Liver (tissue), 9 donors: ENCODE results near the gene ZFAND3. TPM values are rescaled to one million over a fixed set of nuclear protein-coding genes. Genes with fewer than 3 reads are reported as not detected.
A peak's percentile ranks its signal among the peaks of the same experiment; 100 is the strongest.

Experiments used
- DNase-seq: peaks from one replicate; pipeline ENCODE4 v3.0.0-alpha.2; 2017; ENCODE audit warnings: low spot score
- H3K27ac ChIP-seq, 2 donors: one replicate each; pipeline ENCODE4 v1.7.0; 2013; ENCODE audit warnings: inconsistent platforms in 2 of 2, low read length in 2 of 2, control low read depth in 1 of 2, low read depth in 1 of 2, mild to moderate bottlenecking in 1 of 2
- H3K27me3 ChIP-seq, 4 donors: one replicate each; pipeline versions ENCODE4 v1.6.1 to v1.7.0; 2013; ENCODE audit warnings: low read length in 3 of 4, inconsistent platforms in 1 of 4, mild to moderate bottlenecking in 1 of 4, moderate library complexity in 1 of 4; ENCODE audit not compliant: control insufficient read depth in 4 of 4, insufficient read depth in 4 of 4
- H3K36me3 ChIP-seq, 4 donors: one replicate each; pipeline versions ENCODE4 v1.6.1 to v1.7.0; 2013; ENCODE audit warnings: low read length in 3 of 4, mild to moderate bottlenecking in 3 of 4, low read depth in 1 of 4, moderate library complexity in 1 of 4; ENCODE audit not compliant: control insufficient read depth in 4 of 4, insufficient read depth in 3 of 4
- H3K4me1 ChIP-seq, 4 donors: one replicate each; pipeline versions ENCODE4 v1.6.1 to v1.7.0; 2013; ENCODE audit warnings: low read length in 3 of 4, mild to moderate bottlenecking in 3 of 4, moderate library complexity in 1 of 4; ENCODE audit not compliant: control insufficient read depth in 4 of 4, insufficient read depth in 4 of 4
- H3K4me3 ChIP-seq, 3 donors: one replicate each; pipeline versions ENCODE4 v1.6.1 to v1.7.0; 2013; ENCODE audit warnings: low read length in 3 of 3, control low read depth in 1 of 3, low read depth in 1 of 3, mild to moderate bottlenecking in 1 of 3
- H3K9ac ChIP-seq, 2 donors: one replicate each; pipeline ENCODE4 v1.7.0; 2013; ENCODE audit warnings: low read length in 2 of 2, mild to moderate bottlenecking in 2 of 2, moderate library complexity in 2 of 2, control low read depth in 1 of 2, low read depth in 1 of 2
- H3K9me3 ChIP-seq, 4 donors: one replicate each; pipeline versions ENCODE4 v1.6.1 to v1.7.0; 2013; ENCODE audit warnings: low read length in 3 of 4; ENCODE audit not compliant: control insufficient read depth in 4 of 4
- CTCF ChIP-seq: fragments of 150-350 bp; IDR thresholded peaks from 2 replicates; pipeline ENCODE4 v1.5.1; 2017; ENCODE audit warnings: improper control_type of control experiment, low read depth, low read length; ENCODE audit not compliant: missing input control
- EGR1 ChIP-seq, 2 donors: IDR thresholded peaks; 2 replicates each; pipeline ENCODE4 v1.6.1; 2016 to 2018; ENCODE audit warnings: antibody characterized with exemption in 2 of 2, low read depth in 2 of 2
- FOXA2 ChIP-seq: IDR thresholded peaks from 2 replicates; pipeline ENCODE4 v1.6.1; 2016; ENCODE audit warnings: antibody characterized with exemption
- HNF4A ChIP-seq, 2 donors: conservative IDR thresholded peaks; 2 replicates each; pipeline ENCODE4 v1.6.1; 2016; ENCODE audit warnings: antibody characterized with exemption in 2 of 2, mild to moderate bottlenecking in 2 of 2
- HNF4G ChIP-seq: IDR thresholded peaks from 2 replicates; pipeline ENCODE4 v1.6.1; 2016; ENCODE audit warnings: antibody characterized with exemption
- JUND ChIP-seq, 2 donors: IDR thresholded peaks; 2 replicates each; pipeline ENCODE4 v1.6.1; 2016; ENCODE audit warnings: antibody characterized with exemption in 2 of 2
- MAX ChIP-seq: IDR thresholded peaks from 2 replicates; pipeline ENCODE4 v1.6.1; 2016; ENCODE audit warnings: antibody characterized with exemption
- NR2F2 ChIP-seq: IDR thresholded peaks from 2 replicates; pipeline ENCODE4 v1.6.1; 2016; ENCODE audit warnings: antibody characterized with exemption
- RAD21 ChIP-seq, 2 donors: IDR thresholded peaks; 2 replicates each; pipeline ENCODE4 v1.6.1; 2016; ENCODE audit warnings: antibody characterized with exemption in 2 of 2, mild to moderate bottlenecking in 2 of 2
- REST ChIP-seq: IDR thresholded peaks from 2 replicates; pipeline ENCODE4 v1.6.1; 2016; ENCODE audit warnings: antibody characterized with exemption, mild to moderate bottlenecking
- SP1 ChIP-seq: IDR thresholded peaks from 2 replicates; pipeline ENCODE4 v1.6.1; 2018; ENCODE audit warnings: antibody characterized with exemption, mild to moderate bottlenecking
- TAF1 ChIP-seq: conservative IDR thresholded peaks from 2 replicates; pipeline ENCODE4 v1.6.1; 2016; ENCODE audit warnings: antibody characterized with exemption, mild to moderate bottlenecking
- YY1 ChIP-seq: IDR thresholded peaks from 2 replicates; pipeline ENCODE4 v1.6.1; 2016; ENCODE audit warnings: antibody characterized with exemption, mild to moderate bottlenecking
- WGBS: extraction: QIAGEN DNeasy Blood & Tissue Kit; methylation state at CpG from one replicate; pipeline ENCODE4 v1.1.7; 2013; 5-methylcytosine and 5-hydroxymethylcytosine counted together
- polyA plus RNA-seq, 2 donors: library from polyadenylated mRNA; stranded (reverse) in 1 of 2; unstranded in 1 of 2; fragments of 200-250 nt in 1 of 2; fragments of >200 nt in 1 of 2; fragmentation: Nextera tagmentation in 1 of 2; extraction: Ambion mirVana in 1 of 2; gene quantifications; one replicate each; pipeline versions ENCODE4 v1.2.1 to v1.2.3, GENCODE V29; 2013 to 2015
- total RNA-seq, 2 donors: library from RNA; depleted of rRNA; stranded (reverse); fragments of >200 nt; gene quantifications; one replicate each; pipeline ENCODE4 v1.2.3, GENCODE V29; 2014
- TF ChIP-seq, protein P1 (sequence below): IDR thresholded peaks from 2 replicates; pipeline ENCODE4 v1.6.1; 2016; ENCODE audit warnings: antibody characterized with exemption
- donor health status: healthy.
- donor health status: healthy.
- donor health status: healthy.
- donor health status: healthy.
- donor health status: healthy.

ZFAND3 gene
- total and polyA plus RNA-seq, 4 donors = 7.7 to 37.5 (median 23.1) TPM

DNA sequence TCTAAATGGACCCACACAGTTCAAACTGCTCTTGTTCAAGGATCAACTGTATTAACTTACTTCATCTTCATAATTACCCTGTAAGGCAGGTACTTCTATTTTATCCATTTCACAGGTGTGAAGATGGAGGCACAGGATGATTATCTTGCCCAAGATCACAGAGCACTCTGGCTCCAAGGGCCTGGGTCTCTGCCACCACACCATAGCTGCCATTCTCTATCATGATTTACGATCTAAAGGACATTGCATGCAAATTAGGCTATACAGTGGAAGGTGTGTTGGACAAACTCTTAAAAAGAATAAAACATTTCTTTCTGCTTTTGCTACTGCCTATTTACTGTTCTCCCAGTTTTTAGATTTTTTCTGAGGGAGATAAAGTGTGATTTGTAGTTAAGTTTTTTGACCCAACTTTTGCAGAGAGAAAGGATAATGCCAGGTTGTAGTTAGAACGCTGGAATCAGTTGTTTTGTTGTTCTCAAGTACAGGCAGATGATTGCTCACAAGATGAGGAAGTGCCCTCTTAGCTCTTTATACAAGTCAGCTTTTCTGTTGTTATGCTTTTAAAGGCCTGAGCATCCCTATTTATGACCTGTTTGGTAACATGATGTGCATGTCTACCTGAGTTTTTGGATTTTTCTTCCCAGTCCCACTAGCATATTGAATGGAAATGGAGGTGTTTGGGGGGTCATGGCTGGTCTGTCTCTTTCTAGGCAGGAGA lies 247.9 kb downstream of the ZFAND3 start:
- DNase-seq = no peak
- no peaks in the 10 kb centered on the region for H3K27me3 ChIP-seq
- H3K4me1 ChIP-seq = peaks cover 0 to 2% (median under 1%) of the 10 kb centered on the region in 4 donors
- H3K27ac ChIP-seq = no peak overlapping the region
- H3K36me3 ChIP-seq = peaks cover 5 to 19% (median 12%) of the 10 kb centered on the region in 4 donors
- WGBS = 81% methylated on average over 2 of the region's 2 CpGs
- no peak for TF ChIP-seq FOXA2
- TF ChIP-seq TAF1 = no peak
- TF ChIP-seq EGR1 (IDR thresholded peaks at IDR 0.05; ENCODE audit: low read depth in 2 of 2) = no peak
- TF ChIP-seq NR2F2 = no peak
- TF ChIP-seq SP1 = no peak
- TF ChIP-seq MAX = no peak
- TF ChIP-seq REST = no peak
- no peak overlapping the region for H3K9ac ChIP-seq
- H3K9me3 ChIP-seq = no peaks in the 10 kb centered on the region
- H3K4me3 ChIP-seq = no peak overlapping the region

DNA sequence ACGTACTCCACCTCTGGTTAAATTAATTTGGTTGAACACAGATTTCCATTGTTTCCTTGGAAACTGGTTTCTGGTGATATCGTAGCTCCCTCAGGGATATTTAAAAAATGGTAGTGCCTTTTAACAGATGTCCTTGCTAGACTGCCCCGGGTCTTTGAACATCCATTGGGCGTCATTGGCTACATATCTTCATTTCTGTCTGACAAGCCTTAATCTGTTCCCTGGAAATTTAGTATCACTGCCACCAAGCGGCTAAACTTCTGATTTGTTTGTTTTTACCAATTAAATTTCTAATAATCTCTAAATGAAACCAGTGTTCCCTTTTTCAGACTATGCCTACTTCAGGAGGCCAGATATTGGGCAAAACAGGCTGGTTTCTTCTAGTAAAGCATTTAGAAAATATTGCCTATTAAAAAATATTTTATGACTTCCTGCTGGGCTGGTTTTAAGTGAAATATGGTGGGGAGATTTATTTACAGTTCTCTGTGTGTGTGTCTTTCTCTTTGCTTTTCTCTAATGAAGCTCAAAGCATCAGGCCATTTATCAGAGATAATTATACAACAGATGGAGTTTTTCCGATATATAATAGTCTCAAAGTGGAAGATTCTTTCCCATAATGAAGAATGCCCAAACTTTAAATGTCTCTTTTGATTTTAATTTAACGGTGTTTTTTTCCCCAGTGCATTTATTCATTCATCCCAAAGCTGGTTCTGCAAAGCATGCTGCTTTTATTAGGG lies 249.5 kb downstream of the ZFAND3 start:
- 87% methylated on average over 7 of the region's 7 CpGs for WGBS
- no peak overlapping the region for H3K27ac ChIP-seq
- H3K36me3 ChIP-seq = peaks cover 0 to 9% (median 3%) of the 10 kb centered on the region in 4 donors
- TF ChIP-seq SP1 (no peak), YY1 (no peak), RAD21 (IDR thresholded peaks at IDR 0.05) (peak in 1 of 2 donors; percentile 35), EGR1 (IDR thresholded peaks at IDR 0.05; ENCODE audit: low read depth in 2 of 2) (no peak)
- H3K27me3 ChIP-seq = no peaks in the 10 kb centered on the region
- DNase-seq = no peak
- no peak overlapping the region for H3K4me3 ChIP-seq
- H3K9ac ChIP-seq = no peak overlapping the region
- H3K9me3 ChIP-seq = no peaks in the 10 kb centered on the region
- peaks cover 0 to 2% (median under 1%) of the 10 kb centered on the region in 4 donors for H3K4me1 ChIP-seq

GRCh38 chr6:38077488-38078030 lies 258.0 kb downstream of the ZFAND3 start:
- Histone ChIP-seq H3K4me3 (no peak overlapping the region), H3K27ac (no peak overlapping the region), H3K4me1 (peaks cover 0 to 19% (median 4%) of the 10 kb centered on the region in 4 donors), H3K9me3 (no peaks in the 10 kb centered on the region), H3K9ac (no peak overlapping the region), H3K27me3 (no peaks in the 10 kb centered on the region), H3K36me3 (peaks cover 0 to 2% (median 0%) of the 10 kb centered on the region in 4 donors)
- 88% methylated on average over 4 of the region's 4 CpGs for WGBS
- DNase-seq = no peak
- TF ChIP-seq HNF4A (conservative IDR thresholded peaks at IDR 0.05) (no peak), RAD21 (IDR thresholded peaks at IDR 0.05) (no peak), REST (no peak), CTCF (no peak), SP1 (no peak), YY1 (no peak), HNF4G (no peak), MAX (no peak), JUND (IDR thresholded peaks at IDR 0.05) (no peak), EGR1 (IDR thresholded peaks at IDR 0.05; ENCODE audit: low read depth in 2 of 2) (no peak), FOXA2 (no peak)
- TF ChIP-seq, protein P1, sequence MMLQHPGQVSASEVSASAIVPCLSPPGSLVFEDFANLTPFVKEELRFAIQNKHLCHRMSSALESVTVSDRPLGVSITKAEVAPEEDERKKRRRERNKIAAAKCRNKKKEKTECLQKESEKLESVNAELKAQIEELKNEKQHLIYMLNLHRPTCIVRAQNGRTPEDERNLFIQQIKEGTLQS = no peak
